Stimulated activated CD8-positive, alpha-beta memory T cell treated with anti-CD3 and anti-CD28 coated beads, Interleukin-15, amount 100 ng/mL, for 24 hours (primary cell): ENCODE results near the gene CRX.
"Not testable (repeated sequence)": the region's sequence is repeated elsewhere in the genome, so short reads cannot be mapped to it uniquely, and the experiment has no call there.

Experiments used
- DNase-seq: peaks from one replicate; pipeline ENCODE4 v3.0.0-alpha.2; 2020; ENCODE audit warnings: low read depth

The CRX gene

DNA sequence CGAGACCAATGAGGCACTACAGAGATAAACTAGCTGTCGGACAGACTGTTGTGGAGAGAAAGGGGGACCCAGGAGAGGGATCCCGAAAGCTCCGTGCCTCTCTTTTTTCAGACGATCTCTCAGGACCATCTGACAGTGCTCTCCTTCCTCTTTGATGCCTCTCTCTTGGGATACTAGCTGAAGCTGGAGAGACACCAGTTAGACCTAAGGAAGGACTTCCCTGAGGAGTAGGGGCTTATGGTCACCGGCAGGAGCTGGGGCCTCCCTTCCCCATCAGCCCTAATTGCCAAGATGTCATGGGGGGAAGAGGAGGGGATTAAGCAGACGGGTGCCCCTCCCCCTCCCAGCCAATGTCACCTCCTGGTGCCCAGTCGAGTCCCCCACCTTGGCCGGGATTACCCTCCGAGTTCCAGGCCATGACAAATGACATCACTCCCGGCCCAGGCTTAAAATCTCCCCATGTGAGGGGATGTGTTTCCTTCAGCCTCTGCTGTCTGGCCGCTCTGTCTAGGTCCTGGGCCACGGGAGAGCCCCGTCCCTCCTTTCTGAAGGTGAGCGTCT lies at the start of gene CRX:
TSS of gene CRX (plus strand) at position 478 of the 561 bp plus-strand sequence. CDS start 12,507 bp downstream, outside the sequence.
- DNase-seq, result no peak

DNA sequence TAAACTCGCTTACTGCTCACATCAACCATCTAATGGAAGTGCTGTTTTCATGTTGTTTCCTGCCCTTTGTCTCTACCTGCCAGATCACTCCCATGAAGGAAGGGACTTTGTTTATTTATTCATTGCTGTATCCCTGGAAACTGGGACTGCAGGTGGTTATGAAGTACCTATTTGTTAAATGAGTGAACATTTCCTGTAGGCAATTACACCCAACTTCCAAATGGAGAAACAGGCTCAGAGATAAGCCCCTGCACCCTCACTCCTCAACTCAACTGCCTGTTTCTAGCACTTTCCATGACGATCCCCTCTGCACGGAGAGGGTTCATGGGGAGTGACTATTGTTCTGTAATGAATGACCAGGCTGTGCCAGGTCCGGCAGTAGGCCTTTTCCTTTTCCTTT lies 45.2 kb upstream of the CRX start:
- DNase-seq, result no peak

GRCh38 chr19:47777245-47778048 lies 44.3 kb upstream of the CRX start:
- DNase-seq, result not testable (repeated sequence)

GRCh38 chr19:47778049-47778953 lies 43.4 kb upstream of the CRX start, which contains the start of gene SELENOW:
TSS of gene SELENOW (plus strand) at chr19:47778703. CDS start at chr19:47778786, 83 bp downstream.
- DNase-seq, result peak; percentile 62

GRCh38 chr19:47778954-47779351 lies 42.8 kb upstream of the CRX start:
- DNase-seq, result no peak

- no peak for DNase-seq
Measured at GRCh38 chr19:47779524-47780214, 42.1 kb upstream of the CRX start.

DNA sequence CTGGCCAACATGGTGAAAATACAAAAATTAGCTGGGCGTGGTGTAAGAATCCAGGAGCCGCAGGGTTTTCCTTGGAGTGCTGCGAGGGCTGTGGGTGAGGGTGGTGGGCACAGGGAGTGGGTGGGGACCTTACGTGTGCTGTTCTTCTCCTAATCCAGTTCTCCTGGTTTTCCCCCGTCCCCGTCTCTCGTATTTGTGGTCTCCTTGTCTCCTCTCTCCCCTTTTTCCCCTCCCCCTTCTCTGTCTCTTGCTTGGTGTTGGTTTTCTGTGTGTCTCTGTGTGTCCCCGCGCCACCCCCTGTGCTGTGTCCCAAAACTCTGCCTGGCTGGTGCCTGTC lies 41.6 kb upstream of the CRX start:
- no peak for DNase-seq

- no peak for DNase-seq
Measured at GRCh38 chr19:47781590-47782262, 40.0 kb upstream of the CRX start.

- DNase-seq, result no peak
Measured at GRCh38 chr19:47786566-47786965, 35.2 kb upstream of the CRX start.

DNA sequence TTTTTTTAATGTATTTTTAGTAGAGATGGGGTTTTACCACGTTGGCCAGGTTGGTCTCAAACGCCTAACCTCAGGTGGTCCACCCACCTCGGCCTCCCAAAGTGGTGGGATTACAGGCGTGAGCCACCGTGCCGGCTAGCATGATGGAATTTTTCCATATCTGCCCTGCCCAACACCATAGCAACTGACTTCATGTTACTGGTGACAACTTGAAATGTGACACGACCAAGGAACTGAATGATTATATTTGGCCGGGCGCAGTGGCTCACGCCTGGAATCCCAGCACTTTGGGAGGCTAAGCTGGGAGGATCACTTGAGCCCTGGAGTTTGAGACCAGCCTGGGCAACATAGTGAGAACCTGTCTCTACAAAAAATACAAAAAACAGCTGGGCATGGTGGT lies 34.4 kb upstream of the CRX start:
- DNase-seq, result not testable (repeated sequence)

- DNase-seq, result not testable (repeated sequence)
Measured at GRCh38 chr19:47789811-47790210, 31.9 kb upstream of the CRX start.

GRCh38 chr19:47790398-47790814 lies 31.3 kb upstream of the CRX start:
- DNase-seq, result peak; percentile 83

DNA sequence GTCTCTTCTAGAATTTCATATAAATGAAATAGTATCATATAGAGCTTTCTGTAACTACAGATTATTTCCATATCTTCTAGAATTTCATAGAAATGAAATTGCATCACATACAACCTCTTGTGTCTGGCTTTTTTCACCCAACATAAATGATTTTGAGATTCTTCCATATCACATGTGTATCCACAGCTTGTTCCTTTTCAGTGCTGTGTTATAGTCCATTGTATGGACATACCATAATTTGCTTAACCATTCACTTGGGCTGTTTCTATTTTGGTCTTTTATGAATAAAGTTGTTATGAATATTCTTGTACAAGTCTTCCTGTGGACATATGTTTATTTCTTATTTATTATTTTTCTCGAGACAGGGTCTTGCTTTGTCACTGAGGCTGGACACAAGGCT lies 29.1 kb upstream of the CRX start:
- no peak for DNase-seq

DNA sequence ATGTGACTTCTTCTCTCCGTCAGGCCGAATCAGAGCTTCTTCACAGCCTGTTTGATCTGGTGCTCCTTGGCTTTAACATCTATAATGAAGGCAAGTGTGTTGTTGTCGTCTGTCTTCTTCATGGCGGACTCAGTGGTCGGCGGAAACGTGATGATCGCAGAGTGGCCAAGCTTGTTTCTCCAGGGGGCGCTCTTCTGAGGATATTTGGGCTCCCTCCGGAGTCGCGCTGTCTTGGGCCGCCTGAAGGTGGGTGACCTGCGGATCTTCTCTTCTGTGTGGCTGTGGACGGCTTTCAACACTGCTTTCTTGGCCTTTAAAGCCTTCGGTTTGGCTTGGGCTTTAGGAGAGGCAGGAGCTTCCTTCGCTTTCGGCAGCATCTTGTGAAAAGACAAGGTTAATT lies 27.2 kb upstream of the CRX start:
- no peak for DNase-seq

GRCh38 chr19:47796785-47797184 lies 25.0 kb upstream of the CRX start:
- DNase-seq, result no peak

GRCh38 chr19:47797996-47798903 lies 23.5 kb upstream of the CRX start:
- DNase-seq, result no peak

- no peak for DNase-seq
Measured at GRCh38 chr19:47798904-47799266, 22.9 kb upstream of the CRX start.

DNA sequence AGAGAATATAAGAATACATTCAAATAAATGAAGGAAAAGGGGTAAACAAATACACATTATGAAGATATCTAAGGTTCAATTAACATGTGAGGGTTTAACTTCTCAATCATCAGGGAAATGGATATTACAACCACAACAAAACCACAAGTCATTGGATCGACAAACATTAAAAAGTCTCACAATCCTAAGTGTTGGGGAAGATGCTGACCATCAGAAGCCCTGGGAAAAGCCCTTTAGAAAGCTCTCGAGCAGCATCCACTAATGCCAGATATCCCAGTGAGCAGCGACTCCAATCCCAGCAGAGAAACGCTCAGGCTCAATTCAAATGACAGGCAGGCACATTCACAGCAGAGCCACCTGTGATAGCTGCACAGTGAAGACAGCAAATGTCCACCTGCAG lies 20.5 kb upstream of the CRX start:
- DNase-seq, result no peak

DNA sequence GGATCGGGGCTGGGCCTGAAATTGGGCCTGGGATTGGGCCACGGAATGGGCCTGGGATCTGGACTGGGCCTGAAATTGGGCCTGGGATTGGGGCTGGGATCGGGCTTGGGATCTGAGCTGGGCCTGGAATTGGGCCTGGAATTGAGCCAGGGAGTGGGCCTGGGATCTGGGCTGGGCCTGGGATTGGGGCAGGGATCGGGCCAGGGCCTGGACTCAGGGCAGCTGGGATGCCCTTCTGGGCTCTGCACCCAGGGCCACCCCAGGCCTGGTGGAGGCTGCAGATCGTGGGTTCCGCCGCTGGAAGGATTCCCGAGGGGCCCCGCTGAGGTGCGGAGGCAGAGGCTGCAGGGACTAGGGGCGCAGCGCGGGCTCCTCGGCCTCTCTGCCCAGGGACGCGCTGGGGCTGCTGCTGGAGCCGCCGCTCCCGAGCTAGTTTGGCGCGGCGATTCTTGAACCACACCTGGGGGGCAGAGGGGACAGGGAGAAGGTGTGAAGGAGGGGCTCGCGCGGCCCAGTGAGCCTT lies 19.2 kb upstream of the CRX start:
- no peak for DNase-seq

GRCh38 chr19:47803148-47803547 lies 18.6 kb upstream of the CRX start:
- not testable (repeated sequence) for DNase-seq
